Ovary (tissue), 9 donors: ENCODE data around the gene IFI30. TPM values are rescaled to one million over a fixed set of nuclear protein-coding genes. Genes with fewer than 3 reads are reported as not detected.

Source experiments
- DNase-seq, 5 donors: peaks; one replicate each; pipeline ENCODE4 v3.0.0-alpha.2; 2019 to 2020
- H3K27ac ChIP-seq, 2 donors: fragments of 200-600 bp; one replicate each; pipeline versions ENCODE4 v1.5.1 to v1.8.0; 2019 to 2022
- H3K27me3 ChIP-seq: fragments of 200-600 bp; one replicate; pipeline ENCODE4 v1.8.0; 2022
- H3K36me3 ChIP-seq: fragments of 200-600 bp; sonication (generic); one replicate; pipeline ENCODE4 v1.5.1; 2019
- H3K4me1 ChIP-seq: one replicate; pipeline ENCODE4 v1.8.1; 2013; ENCODE audit warnings: mild to moderate bottlenecking, moderate library complexity; ENCODE audit not compliant: insufficient read depth
- H3K4me3 ChIP-seq: fragments of 200-600 bp; sonication (generic); one replicate; pipeline ENCODE4 v1.5.1; 2017
- H3K9me3 ChIP-seq, 2 donors: fragments of 200-600 bp in 1 of 2; sonication (generic) in 1 of 2; one replicate each; pipeline versions ENCODE4 v1.5.1 to v1.8.1; 2013 to 2019; ENCODE audit warnings: mild to moderate bottlenecking in 1 of 2, moderate library complexity in 1 of 2
- EP300 ChIP-seq: sonication (generic); formaldehyde crosslinking; IDR thresholded peaks from one replicate; pipeline ENCODE4 v1.6.1; 2017; ENCODE audit warnings: antibody characterized with exemption
- POLR2A ChIP-seq: fragments of 450-650 bp; IDR thresholded peaks from one replicate; pipeline ENCODE4 v1.6.1; 2017; ENCODE audit warnings: antibody characterized with exemption, mild to moderate bottlenecking, moderate library complexity
- WGBS, 3 donors: extraction: QIAGEN DNeasy Blood & Tissue Kit in 1 of 3; methylation state at CpG; one replicate each; pipeline versions ENCODE4 v1.1.5 to v1.1.7; 2013 to 2017; 5-methylcytosine and 5-hydroxymethylcytosine counted together
- intact Hi-C, 4 donors: fragments of 100-400 bp; cut with DNase I; formaldehyde crosslinking; loops; one replicate each; pipeline versions ENCODE4 v1.11.0 to v1.15.1; 2022 to 2023
- polyA plus RNA-seq, 2 donors: library from polyadenylated mRNA; stranded (reverse); fragments of 200-250 nt in 1 of 2; fragments of 350-450 nt in 1 of 2; fragmentation: Illumina TruSeq in 1 of 2; extraction: RNeasy Lipid Tissue Mini Kit (QIAGEN cat#74804) in 1 of 2; gene quantifications; one replicate each; pipeline ENCODE4 v1.2.3, GENCODE V29; 2013 to 2014
- total RNA-seq, 7 donors: library from RNA; depleted of rRNA in 2 of 7; stranded (reverse); fragments of >200 nt in 2 of 7; fragmentation: NEBNext Ultra II Directional in 3 of 7; extraction: Animal tissue kit (Norgen Biotek cat#: 25700) in 3 of 7; gene quantifications; one replicate each; pipeline versions ENCODE4 v1.1.0 to v1.2.4, GENCODE V29; 2016 to 2023
- TF ChIP-seq, protein P1 (sequence below), 3 donors: fragments of 450-650 bp in 2 of 3; fragments of 200-600 bp in 1 of 3; IDR thresholded peaks; one replicate each; pipeline versions ENCODE4 v1.5.1 to v1.8.0; 2016 to 2022; ENCODE audit warnings: antibody characterized with exemption in 3 of 3, mild to moderate bottlenecking in 1 of 3
- donor health status: DM: no; HTN: no; CAD: no; lungs with moderate emphysema.
- donor health status: DM: no; HTN: no; CAD: no.
- donor health status: Bipolar disorder and iron deficiency.
- donor health status: DM: yes; HTN: yes; CAD: no.
- donor health status: DM: no; HTN: no; CAD: no.
- donor health status: DM: yes; HTN: yes; CAD: no.

The IFI30 gene
- total and polyA plus RNA-seq, 9 donors, result 10.1 to 70.9 (median 21.8) TPM

DNA sequence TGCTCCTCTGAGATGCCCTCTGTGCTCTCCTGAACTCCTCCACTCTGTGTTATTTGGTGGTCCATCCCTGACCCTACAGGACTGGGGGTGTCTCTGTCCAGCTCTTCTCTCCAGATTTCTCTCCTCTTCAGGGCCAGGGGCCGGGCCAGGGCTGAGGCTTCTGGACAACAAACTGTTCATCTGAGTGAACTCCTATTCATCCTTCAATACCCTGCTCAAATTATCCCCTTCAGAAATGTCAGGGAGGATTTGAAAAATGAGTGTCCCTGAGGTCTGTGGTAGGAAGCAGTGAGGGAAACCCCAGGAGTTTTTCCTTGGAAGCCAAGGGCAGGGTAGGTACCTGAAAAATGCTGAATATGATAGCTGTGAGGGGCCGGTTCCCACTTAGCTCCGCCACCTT is 45.0 kb downstream of the IFI30 start:
- H3K27me3 ChIP-seq, result no peaks in the 10 kb centered on the region
- no peak overlapping the region for H3K27ac ChIP-seq
- 75 to 94% (median 81%) methylated on average over 3 of the region's 3 CpGs for WGBS, 3 donors
- TF ChIP-seq, protein P1, sequence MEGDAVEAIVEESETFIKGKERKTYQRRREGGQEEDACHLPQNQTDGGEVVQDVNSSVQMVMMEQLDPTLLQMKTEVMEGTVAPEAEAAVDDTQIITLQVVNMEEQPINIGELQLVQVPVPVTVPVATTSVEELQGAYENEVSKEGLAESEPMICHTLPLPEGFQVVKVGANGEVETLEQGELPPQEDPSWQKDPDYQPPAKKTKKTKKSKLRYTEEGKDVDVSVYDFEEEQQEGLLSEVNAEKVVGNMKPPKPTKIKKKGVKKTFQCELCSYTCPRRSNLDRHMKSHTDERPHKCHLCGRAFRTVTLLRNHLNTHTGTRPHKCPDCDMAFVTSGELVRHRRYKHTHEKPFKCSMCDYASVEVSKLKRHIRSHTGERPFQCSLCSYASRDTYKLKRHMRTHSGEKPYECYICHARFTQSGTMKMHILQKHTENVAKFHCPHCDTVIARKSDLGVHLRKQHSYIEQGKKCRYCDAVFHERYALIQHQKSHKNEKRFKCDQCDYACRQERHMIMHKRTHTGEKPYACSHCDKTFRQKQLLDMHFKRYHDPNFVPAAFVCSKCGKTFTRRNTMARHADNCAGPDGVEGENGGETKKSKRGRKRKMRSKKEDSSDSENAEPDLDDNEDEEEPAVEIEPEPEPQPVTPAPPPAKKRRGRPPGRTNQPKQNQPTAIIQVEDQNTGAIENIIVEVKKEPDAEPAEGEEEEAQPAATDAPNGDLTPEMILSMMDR (IDR thresholded peaks at IDR 0.05), result no peak
- TF ChIP-seq POLR2A, result no peak
- no peak for TF ChIP-seq EP300
- no peak for DNase-seq
- no peaks in the 10 kb centered on the region for H3K9me3 ChIP-seq
- intact Hi-C loops, result loop anchor here in 1 of 4 donors (10.0 kb wide), 1 partner anchor 46 kb away; no protein-coding TSS in a partner anchor
- no peak overlapping the region for H3K4me3 ChIP-seq
- no peaks in the 10 kb centered on the region for H3K36me3 ChIP-seq
- H3K4me1 ChIP-seq, result no peaks in the 10 kb centered on the region

DNA sequence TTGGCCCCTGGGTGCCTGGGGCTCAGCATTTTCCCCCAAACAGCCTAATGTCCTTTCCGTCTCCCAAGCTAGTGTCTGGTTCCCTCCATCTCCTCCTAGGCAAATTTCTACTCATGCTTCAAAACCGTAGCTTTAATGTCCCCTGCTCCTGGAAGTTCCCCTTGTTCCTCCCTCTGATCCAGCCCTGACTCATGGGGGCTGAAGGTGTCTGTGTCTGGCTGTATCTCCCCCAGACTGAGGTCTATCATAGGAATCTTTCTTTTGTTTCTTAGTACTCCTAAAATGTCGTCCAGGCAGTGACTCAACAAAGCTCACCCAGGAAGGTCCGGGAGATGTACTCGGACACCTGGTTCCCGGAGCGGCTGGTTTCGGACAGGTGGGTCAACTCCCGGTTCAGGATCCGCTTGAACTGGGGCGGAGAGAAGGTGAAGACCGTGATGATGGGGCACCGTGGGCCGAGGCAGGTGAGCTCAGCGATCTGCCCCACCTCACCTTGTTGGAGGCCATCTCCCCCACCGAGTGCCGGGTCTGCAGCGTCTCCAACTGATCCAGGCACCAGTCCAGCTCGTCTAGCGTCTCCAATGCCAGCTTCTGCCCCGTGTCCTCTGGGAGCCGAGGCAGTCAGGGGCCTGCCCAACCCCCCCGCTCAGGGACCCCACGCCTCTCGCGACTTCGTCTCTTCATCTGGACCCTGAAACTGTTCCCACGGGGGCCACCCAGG is 46.5 kb downstream of the IFI30 start:
- intact Hi-C loops, result loop anchor here in 2 of 4 donors (10.0 kb wide), 2 partner anchors 45 to 65 kb away; partner anchors contain the start of gene PIK3R2 (in 1 of the 2)
- H3K27me3 ChIP-seq, result no peaks in the 10 kb centered on the region
- H3K36me3 ChIP-seq, result no peaks in the 10 kb centered on the region
- no peak for TF ChIP-seq POLR2A
- TF ChIP-seq, protein P1 (IDR thresholded peaks at IDR 0.05), result no peak
- TF ChIP-seq EP300, result no peak
- H3K27ac ChIP-seq, result no peak overlapping the region
- WGBS, 3 donors, result 49 to 59% (median 54%) methylated on average over 28 of the region's 28 CpGs
- H3K9me3 ChIP-seq, result no peaks in the 10 kb centered on the region
- H3K4me1 ChIP-seq, result peaks cover 4% of the 10 kb centered on the region
- no peak overlapping the region for H3K4me3 ChIP-seq
- no peak for DNase-seq

DNA sequence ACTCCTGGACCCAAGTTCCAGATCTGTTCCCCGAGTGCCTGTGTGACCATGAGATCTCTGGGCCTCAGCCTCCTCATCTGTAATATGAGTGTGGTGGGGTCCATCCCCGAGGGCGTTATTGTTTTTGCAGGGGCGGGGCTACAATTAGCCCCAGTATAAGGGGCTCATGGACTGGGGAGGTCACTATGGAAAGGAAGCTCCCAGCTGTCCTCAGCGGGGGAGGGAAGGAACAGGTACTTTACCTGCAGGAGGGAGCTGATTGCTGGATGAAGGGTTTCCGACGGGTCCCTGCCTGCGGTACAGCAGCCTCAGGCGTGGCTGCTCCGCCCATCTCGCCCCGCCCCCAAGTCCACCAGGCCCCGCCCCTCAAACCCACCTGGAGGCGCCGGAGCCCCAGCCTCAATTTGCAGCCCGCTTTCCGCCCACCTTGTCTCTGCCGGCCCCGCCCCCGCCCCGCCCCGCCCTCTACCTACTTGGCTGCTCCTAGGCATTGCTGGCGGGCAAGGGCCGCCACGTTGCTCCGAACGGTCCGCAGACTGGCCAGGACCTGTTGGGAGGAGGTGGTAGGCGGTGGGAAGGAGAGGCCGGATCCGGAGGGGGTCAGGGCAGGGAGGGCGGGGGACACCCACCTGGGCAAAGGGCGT is 47.1 kb downstream of the IFI30 start:
- intact Hi-C loops, result loop anchor here in 1 of 4 donors (10.0 kb wide), 1 partner anchor 66 kb away; the partner anchor contains the start of gene PIK3R2
- H3K27me3 ChIP-seq, result no peaks in the 10 kb centered on the region

More for the DNA sequence above, 47.1 kb downstream of the IFI30 start:
- DNase-seq, result no peak
- Histone ChIP-seq H3K4me3 (no peak overlapping the region), H3K9me3 (no peaks in the 10 kb centered on the region), H3K4me1 (peaks cover 6% of the 10 kb centered on the region), H3K27ac (no peak overlapping the region), H3K36me3 (no peaks in the 10 kb centered on the region)
- TF ChIP-seq EP300 (no peak), POLR2A (no peak)
- TF ChIP-seq, protein P1 (IDR thresholded peaks at IDR 0.05), result no peak
- 4 to 16% (median 8%) methylated on average over 16 to 33 of the region's 33 CpGs for WGBS, 3 donors
